Measurements from ENCODE around the gene MIA3.

DNA sequence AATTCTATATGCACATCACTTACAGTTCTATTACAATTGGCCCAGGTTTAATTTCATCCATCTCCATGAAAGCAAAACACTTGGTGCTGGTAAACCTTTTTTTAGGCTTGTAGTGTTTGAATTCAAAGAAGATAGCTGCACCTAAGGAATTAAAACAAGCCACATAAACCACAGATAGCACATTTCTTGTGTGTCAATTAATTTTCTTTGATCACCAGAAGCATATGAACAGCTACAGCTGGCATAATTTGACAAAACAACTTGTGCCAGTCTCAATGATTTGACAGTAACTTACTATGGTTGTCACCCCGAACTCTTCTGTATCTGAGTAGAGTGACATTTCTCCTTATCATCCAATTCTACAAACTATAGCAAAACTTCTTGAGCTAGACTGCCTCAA is 52.2 kb downstream of the MIA3 start:
- TF ChIP-seq, protein P1, sequence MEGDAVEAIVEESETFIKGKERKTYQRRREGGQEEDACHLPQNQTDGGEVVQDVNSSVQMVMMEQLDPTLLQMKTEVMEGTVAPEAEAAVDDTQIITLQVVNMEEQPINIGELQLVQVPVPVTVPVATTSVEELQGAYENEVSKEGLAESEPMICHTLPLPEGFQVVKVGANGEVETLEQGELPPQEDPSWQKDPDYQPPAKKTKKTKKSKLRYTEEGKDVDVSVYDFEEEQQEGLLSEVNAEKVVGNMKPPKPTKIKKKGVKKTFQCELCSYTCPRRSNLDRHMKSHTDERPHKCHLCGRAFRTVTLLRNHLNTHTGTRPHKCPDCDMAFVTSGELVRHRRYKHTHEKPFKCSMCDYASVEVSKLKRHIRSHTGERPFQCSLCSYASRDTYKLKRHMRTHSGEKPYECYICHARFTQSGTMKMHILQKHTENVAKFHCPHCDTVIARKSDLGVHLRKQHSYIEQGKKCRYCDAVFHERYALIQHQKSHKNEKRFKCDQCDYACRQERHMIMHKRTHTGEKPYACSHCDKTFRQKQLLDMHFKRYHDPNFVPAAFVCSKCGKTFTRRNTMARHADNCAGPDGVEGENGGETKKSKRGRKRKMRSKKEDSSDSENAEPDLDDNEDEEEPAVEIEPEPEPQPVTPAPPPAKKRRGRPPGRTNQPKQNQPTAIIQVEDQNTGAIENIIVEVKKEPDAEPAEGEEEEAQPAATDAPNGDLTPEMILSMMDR (conservative IDR thresholded peaks at IDR 0.05 in 1 of 2, IDR thresholded peaks at IDR 0.05 in 1 of 2; ENCODE audit: extremely low read depth in 1 of 2, insufficient read depth in 1 of 2, low read depth in 1 of 2, low read length in 2 of 2) = no peak
- TF ChIP-seq EZH2 (IDR thresholded peaks at IDR 0.05; ENCODE audit: borderline replicate concordance, low read length) = no peak
